HG03103 (cell line): ENCODE measurements around the gene CNTNAP2.
"Not testable (repeated sequence)": the region's sequence is repeated elsewhere in the genome, so short reads cannot be mapped to it uniquely, and the experiment has no call there.

Experiments
- ATAC-seq: cut with Tn5 transposase; IDR thresholded peaks from one replicate; pipeline ENCODE4 v1.9.1; 2021; ENCODE audit warnings: low read depth; ENCODE audit not compliant: unreplicated experiment

The CNTNAP2 gene

GRCh38 chr7:146146831-146147486 is 30.4 kb downstream of the CNTNAP2 start:
- ATAC-seq = no peak

GRCh38 chr7:146150153-146150552 is 33.6 kb downstream of the CNTNAP2 start:
- ATAC-seq = no peak

- no peak for ATAC-seq
Observed at GRCh38 chr7:146172112-146172511, 55.5 kb downstream of the CNTNAP2 start.

- no peak for ATAC-seq
Observed at GRCh38 chr7:146175716-146176115, 59.1 kb downstream of the CNTNAP2 start.

GRCh38 chr7:146176860-146177259 is 60.3 kb downstream of the CNTNAP2 start:
- ATAC-seq = no peak

- no peak for ATAC-seq
Observed at GRCh38 chr7:146177301-146177700, 60.7 kb downstream of the CNTNAP2 start.

GRCh38 chr7:146185844-146186243 is 69.2 kb downstream of the CNTNAP2 start:
- no peak for ATAC-seq

GRCh38 chr7:146191428-146191827 is 74.8 kb downstream of the CNTNAP2 start:
- not testable (repeated sequence) for ATAC-seq

GRCh38 chr7:146201945-146202344 is 85.3 kb downstream of the CNTNAP2 start:
- no peak for ATAC-seq

- ATAC-seq = no peak
Observed at GRCh38 chr7:146206270-146206669, 89.7 kb downstream of the CNTNAP2 start.

GRCh38 chr7:146208492-146208891 is 91.9 kb downstream of the CNTNAP2 start:
- ATAC-seq = no peak

GRCh38 chr7:146214842-146215241 is 98.2 kb downstream of the CNTNAP2 start:
- ATAC-seq = no peak

- ATAC-seq = no peak
Observed at GRCh38 chr7:146216396-146217041, 99.9 kb downstream of the CNTNAP2 start.

- no peak for ATAC-seq
Observed at GRCh38 chr7:146223851-146224250, 107.2 kb downstream of the CNTNAP2 start.

GRCh38 chr7:146232604-146233003 is 116.0 kb downstream of the CNTNAP2 start:
- no peak for ATAC-seq

- no peak for ATAC-seq
Observed at GRCh38 chr7:146235195-146235594, 118.6 kb downstream of the CNTNAP2 start.

GRCh38 chr7:146242661-146243060 is 126.1 kb downstream of the CNTNAP2 start:
- no peak for ATAC-seq

- not testable (repeated sequence) for ATAC-seq
Observed at GRCh38 chr7:146247991-146248390, 131.4 kb downstream of the CNTNAP2 start.

- ATAC-seq = not testable (repeated sequence)
Observed at GRCh38 chr7:146248744-146249143, 132.1 kb downstream of the CNTNAP2 start.

- ATAC-seq = no peak
Observed at GRCh38 chr7:146249272-146249671, 132.7 kb downstream of the CNTNAP2 start.

- ATAC-seq = no peak
Observed at GRCh38 chr7:146255609-146256008, 139.0 kb downstream of the CNTNAP2 start.

GRCh38 chr7:146262527-146262926 is 145.9 kb downstream of the CNTNAP2 start:
- no peak for ATAC-seq
